Dendritic cell treated with granulocyte-macrophage colony-stimulating factor and Interleukin-4, amounts not matched to agents 40 ng/mL and 50 ng/mL, for 4 days (primary cell): ENCODE measurements around the gene PCID2.

Experiments used
- H3K27ac Mint-ChIP-seq: one replicate; pipeline ENCODE4 v1.8.0; 2022; ENCODE audit warnings: mild to moderate bottlenecking, mixed read lengths
- H3K27me3 Mint-ChIP-seq: one replicate; pipeline ENCODE4 v1.8.0; 2022; ENCODE audit warnings: mild to moderate bottlenecking, mixed read lengths
- H3K36me3 Mint-ChIP-seq: one replicate; pipeline ENCODE4 v1.8.0; 2022; ENCODE audit warnings: low read depth, mixed read lengths
- H3K4me1 Mint-ChIP-seq: one replicate; pipeline ENCODE4 v1.8.0; 2022; ENCODE audit warnings: low read depth, mixed read lengths
- H3K4me3 Mint-ChIP-seq: one replicate; pipeline ENCODE4 v1.8.0; 2022; ENCODE audit warnings: mild to moderate bottlenecking, moderate library complexity, mixed read lengths
- H3K9me3 Mint-ChIP-seq: one replicate; pipeline ENCODE4 v1.8.0; 2022; ENCODE audit warnings: mixed read lengths
- intact Hi-C: fragments of 100-400 bp; cut with micrococcal nuclease; formaldehyde crosslinking; loops from one replicate; pipeline ENCODE4 v1.15.0; 2022

PCID2 gene

GRCh38 chr13:113190181-113190580 lies 18.3 kb downstream of the PCID2 start:
- Mint-ChIP-seq H3K27me3 (no peaks in the 10 kb centered on the region), H3K4me1 (peaks cover 15% of the 10 kb centered on the region), H3K9me3 (no peaks in the 10 kb centered on the region), H3K4me3 (no peak overlapping the region), H3K27ac (no peak overlapping the region), H3K36me3 (peaks cover 83% of the 10 kb centered on the region)
- intact Hi-C loops, result no loop called here

GRCh38 chr13:113187883-113188665 lies 20.4 kb downstream of the PCID2 start:
- intact Hi-C loops, result no loop called here
- H3K4me1 Mint-ChIP-seq, result peaks cover 15% of the 10 kb centered on the region
- H3K27ac Mint-ChIP-seq, result peak overlapping the region; percentile 68
- H3K27me3 Mint-ChIP-seq, result no peaks in the 10 kb centered on the region
- no peaks in the 10 kb centered on the region for H3K9me3 Mint-ChIP-seq
- H3K4me3 Mint-ChIP-seq, result no peak overlapping the region
- peaks cover 83% of the 10 kb centered on the region for H3K36me3 Mint-ChIP-seq

DNA sequence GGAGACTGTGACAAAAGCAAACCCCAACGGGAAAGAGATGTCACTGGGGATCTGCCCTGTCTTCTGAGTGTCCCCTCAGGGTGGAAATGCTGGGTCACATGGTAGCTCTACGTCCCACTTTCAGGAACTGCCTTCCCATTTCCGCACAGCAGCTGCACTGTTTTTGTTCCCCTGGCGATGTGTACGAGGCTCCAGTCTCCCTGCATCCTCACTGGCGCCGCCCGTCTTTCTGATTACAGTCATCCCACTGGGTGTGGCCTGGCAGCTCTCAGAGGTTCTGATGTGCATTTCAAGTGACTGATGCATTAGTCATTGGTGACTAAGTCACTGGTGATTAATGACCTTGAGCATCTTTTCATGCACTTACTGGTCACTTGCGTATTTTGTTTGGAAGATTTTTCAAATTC lies 21.2 kb downstream of the PCID2 start:
- H3K4me3 Mint-ChIP-seq, result no peak overlapping the region
- H3K4me1 Mint-ChIP-seq, result peaks cover 15% of the 10 kb centered on the region
- no peaks in the 10 kb centered on the region for H3K27me3 Mint-ChIP-seq
- H3K27ac Mint-ChIP-seq, result peak overlapping the region; percentile 68
- intact Hi-C loops, result no loop called here
- H3K36me3 Mint-ChIP-seq, result peaks cover 87% of the 10 kb centered on the region
- H3K9me3 Mint-ChIP-seq, result no peaks in the 10 kb centered on the region

- Mint-ChIP-seq H3K27ac (peak overlapping the region; percentile 26), H3K27me3 (no peaks in the 10 kb centered on the region), H3K4me1 (peaks cover 15% of the 10 kb centered on the region), H3K36me3 (peaks cover 90% of the 10 kb centered on the region), H3K9me3 (no peaks in the 10 kb centered on the region), H3K4me3 (no peak overlapping the region)
- intact Hi-C loops, result no loop called here
Measured at GRCh38 chr13:113186061-113186900, 22.2 kb downstream of the PCID2 start.

DNA sequence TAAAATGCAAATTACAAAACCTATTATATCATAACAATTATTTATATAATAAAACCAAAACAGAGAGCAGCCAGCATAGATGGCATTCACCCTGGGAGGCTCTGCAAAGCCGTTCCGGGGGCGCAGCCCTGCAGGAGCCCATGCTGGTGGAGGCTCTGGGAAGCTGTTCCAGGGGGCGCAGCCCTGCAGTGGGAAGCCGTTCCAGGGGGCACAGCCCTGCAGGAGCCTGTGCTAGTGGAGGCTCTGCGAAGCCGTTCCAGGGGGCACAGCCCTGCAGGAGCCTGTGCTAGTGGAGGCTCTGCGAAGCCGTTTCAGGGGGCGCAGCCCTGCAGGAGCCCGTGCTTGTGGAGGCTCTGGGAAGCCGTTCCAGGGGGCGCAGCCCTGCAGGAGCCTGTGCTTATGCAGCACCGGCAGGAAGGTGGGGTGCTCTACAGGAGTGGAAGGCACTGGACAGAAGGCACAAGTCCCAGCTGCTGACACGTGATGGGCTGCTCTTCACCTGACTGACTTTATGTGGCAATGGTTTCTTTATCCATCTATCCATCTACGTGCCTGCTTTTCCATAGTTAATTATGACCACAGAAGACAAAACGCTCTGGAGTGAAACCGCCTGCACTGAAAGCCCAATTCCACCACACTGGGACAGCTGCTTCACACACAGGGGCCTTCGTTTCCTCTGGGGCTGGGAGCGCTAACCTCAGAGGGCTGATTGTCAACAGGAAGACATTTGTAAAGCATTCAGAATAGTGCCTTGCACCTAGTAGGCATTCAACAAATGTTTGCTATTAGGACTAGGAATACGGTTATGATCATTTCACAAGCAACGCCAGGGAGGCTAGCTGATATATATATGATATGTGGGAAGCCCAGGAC lies 23.7 kb downstream of the PCID2 start:
- no peaks in the 10 kb centered on the region for H3K9me3 Mint-ChIP-seq
- no peak overlapping the region for H3K4me3 Mint-ChIP-seq
- intact Hi-C loops, result no loop called here
- H3K27ac Mint-ChIP-seq, result no peak overlapping the region
- no peaks in the 10 kb centered on the region for H3K27me3 Mint-ChIP-seq
- H3K36me3 Mint-ChIP-seq, result peaks cover 90% of the 10 kb centered on the region
- H3K4me1 Mint-ChIP-seq, result peaks cover 15% of the 10 kb centered on the region

- Mint-ChIP-seq H3K27ac (no peak overlapping the region), H3K4me3 (no peak overlapping the region), H3K4me1 (peaks cover 15% of the 10 kb centered on the region)
Measured at GRCh38 chr13:113183450-113184129, 24.9 kb downstream of the PCID2 start.

GRCh38 chr13:113182046-113182445 lies 26.4 kb downstream of the PCID2 start:
- intact Hi-C loops, result no loop called here
- Mint-ChIP-seq H3K9me3 (no peaks in the 10 kb centered on the region), H3K27ac (no peak overlapping the region), H3K4me1 (peaks cover 2% of the 10 kb centered on the region), H3K4me3 (no peak overlapping the region), H3K36me3 (peaks cover 90% of the 10 kb centered on the region), H3K27me3 (no peaks in the 10 kb centered on the region)

More at GRCh38 chr13:113183450-113184129, 24.9 kb downstream of the PCID2 start:
- intact Hi-C loops, result no loop called here
- Mint-ChIP-seq H3K27me3 (no peaks in the 10 kb centered on the region), H3K36me3 (peaks cover 90% of the 10 kb centered on the region), H3K9me3 (no peaks in the 10 kb centered on the region)

DNA sequence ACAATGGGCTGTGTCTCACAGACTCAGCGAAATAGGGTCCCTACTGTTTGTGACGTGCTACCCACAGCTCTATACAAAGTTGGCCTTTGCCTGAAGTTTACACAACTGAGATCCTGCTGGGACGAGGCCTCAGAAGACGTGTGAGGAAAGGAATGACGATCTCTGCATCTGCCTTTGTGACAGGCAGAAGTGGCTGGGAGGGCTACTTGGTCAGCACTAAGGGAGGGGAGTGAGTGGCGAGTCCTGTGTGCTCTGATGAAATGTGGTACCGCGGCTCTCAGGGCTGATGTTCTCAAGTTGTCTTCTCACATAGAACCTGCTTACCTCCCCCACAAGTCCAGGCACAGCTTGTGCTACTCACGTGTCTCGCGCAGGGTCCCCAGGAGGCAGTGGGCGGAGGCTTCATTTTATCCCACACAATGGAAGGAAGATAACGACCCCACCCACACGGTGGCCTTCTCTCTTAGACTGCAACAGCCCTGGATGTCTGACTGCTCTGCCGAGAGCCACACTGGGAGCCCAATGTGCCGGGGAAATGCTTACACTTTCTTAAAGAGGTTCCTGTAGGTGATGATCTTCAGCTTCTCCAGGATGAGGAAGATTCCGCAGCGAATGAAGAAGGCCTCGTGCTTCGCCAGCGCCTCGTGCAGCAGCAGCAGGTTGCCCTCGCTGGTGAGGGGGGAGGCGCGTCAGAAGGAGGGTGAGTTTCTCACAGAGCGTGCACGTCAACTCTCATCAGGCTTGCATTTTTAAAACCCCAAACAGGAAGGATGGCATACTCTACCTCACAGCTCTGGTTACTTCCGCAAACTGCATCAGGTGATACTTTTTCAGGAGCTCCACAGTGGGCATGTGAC lies 28.9 kb downstream of the PCID2 start:
- Mint-ChIP-seq H3K4me3 (no peak overlapping the region), H3K27me3 (no peaks in the 10 kb centered on the region), H3K9me3 (peaks cover 13% of the 10 kb centered on the region), H3K4me1 (peaks cover 14% of the 10 kb centered on the region), H3K36me3 (peaks cover 95% of the 10 kb centered on the region), H3K27ac (no peak overlapping the region)
- intact Hi-C loops, result no loop called here

GRCh38 chr13:113178896-113179167 lies 29.6 kb downstream of the PCID2 start:
- H3K36me3 Mint-ChIP-seq, result peaks cover 97% of the 10 kb centered on the region
- peaks cover 19% of the 10 kb centered on the region for H3K4me1 Mint-ChIP-seq
- peaks cover 13% of the 10 kb centered on the region for H3K9me3 Mint-ChIP-seq
- H3K27ac Mint-ChIP-seq, result no peak overlapping the region
- no peaks in the 10 kb centered on the region for H3K27me3 Mint-ChIP-seq
- intact Hi-C loops, result no loop called here
- no peak overlapping the region for H3K4me3 Mint-ChIP-seq

DNA sequence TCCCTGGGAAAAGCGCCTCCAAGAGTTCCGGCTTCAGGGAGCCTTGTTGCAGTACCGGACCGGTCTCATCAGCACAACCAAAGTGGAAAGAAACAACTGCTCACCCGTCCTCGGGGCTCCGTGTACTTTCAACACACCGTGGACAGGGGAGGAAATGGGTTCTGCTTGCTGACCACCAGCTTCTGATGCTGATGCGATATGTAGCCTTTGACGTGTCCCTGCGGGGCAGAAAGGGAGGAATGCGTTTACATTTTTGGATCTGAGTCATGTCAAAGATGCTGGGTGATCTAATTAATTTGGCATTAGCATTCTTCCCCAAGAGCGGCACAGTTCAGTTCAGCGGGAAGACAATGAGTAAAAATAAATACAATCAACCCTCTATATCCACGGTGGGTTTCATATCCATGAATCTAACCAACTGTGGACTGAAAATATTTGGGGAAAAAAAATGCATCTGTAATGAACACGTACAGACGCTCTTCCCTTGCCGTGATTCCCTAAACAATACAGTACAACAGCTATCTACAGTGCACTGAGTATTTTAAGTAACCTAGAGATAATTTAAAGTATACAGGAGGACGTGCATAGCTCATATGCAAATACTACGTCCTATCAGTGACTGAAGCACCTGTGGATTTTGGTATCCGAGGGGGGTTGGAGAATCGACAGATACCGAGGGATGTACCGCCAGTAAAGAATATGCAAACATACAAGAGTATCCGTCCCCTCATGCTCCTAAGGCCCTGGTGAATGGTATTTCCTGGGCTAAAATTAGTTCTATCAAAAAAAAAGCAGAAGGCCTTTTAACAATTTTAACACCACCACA lies 30.2 kb downstream of the PCID2 start:
- intact Hi-C loops, result no loop called here
- H3K27me3 Mint-ChIP-seq, result no peaks in the 10 kb centered on the region
- H3K4me1 Mint-ChIP-seq, result peaks cover 20% of the 10 kb centered on the region
- no peak overlapping the region for H3K4me3 Mint-ChIP-seq
- H3K27ac Mint-ChIP-seq, result no peak overlapping the region
- peaks cover 91% of the 10 kb centered on the region for H3K36me3 Mint-ChIP-seq
- peaks cover 13% of the 10 kb centered on the region for H3K9me3 Mint-ChIP-seq

DNA sequence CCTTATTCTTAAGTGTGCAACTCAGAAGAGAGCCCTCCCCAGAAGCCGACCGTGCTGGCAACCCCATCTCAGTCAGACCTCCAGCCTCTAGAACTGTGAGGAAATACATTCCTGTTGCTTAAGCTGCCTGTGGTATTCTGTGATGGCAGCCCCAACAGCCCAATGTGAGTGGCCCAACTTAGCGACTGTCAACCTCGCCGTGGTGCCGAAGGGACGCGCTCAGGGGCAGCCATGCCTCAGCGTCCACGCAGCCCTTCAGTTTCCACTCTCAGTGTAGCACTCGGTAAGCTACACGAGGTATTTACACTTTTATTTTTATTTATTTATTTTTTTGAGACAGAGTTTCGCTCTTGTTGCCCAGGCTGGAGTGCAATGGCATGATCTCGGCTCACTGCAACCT lies 31.6 kb downstream of the PCID2 start:
- Mint-ChIP-seq H3K4me3 (no peak overlapping the region), H3K4me1 (peaks cover 25% of the 10 kb centered on the region), H3K27ac (peak overlapping the region; percentile 93), H3K36me3 (peaks cover 89% of the 10 kb centered on the region), H3K9me3 (peaks cover 13% of the 10 kb centered on the region), H3K27me3 (no peaks in the 10 kb centered on the region)
- intact Hi-C loops, result loop anchor here (1.0 kb wide), 1 partner anchor 24 kb away; no protein-coding TSS in a partner anchor

GRCh38 chr13:113176280-113176679 lies 32.2 kb downstream of the PCID2 start:
- peaks cover 90% of the 10 kb centered on the region for H3K36me3 Mint-ChIP-seq
- peaks cover 13% of the 10 kb centered on the region for H3K9me3 Mint-ChIP-seq
- intact Hi-C loops, result loop anchor here (1.0 kb wide), 1 partner anchor 23 kb away; no protein-coding TSS in a partner anchor
- H3K27me3 Mint-ChIP-seq, result no peaks in the 10 kb centered on the region
- H3K27ac Mint-ChIP-seq, result peak overlapping the region; percentile 93
- H3K4me3 Mint-ChIP-seq, result peak overlapping the region; percentile 6
- peaks cover 30% of the 10 kb centered on the region for H3K4me1 Mint-ChIP-seq
